Mesenchymal stem cell (in vitro differentiated cells and primary cell): ENCODE results near the gene OR51A2. TPM values are rescaled to one million over a fixed set of nuclear protein-coding genes. Genes with fewer than 3 reads are reported as not detected.
"Not testable (repeated sequence)": the region's sequence is repeated elsewhere in the genome, so short reads cannot be mapped to it uniquely, and the experiment has no call there.

Experiments
- DNase-seq: peaks from one replicate; pipeline ENCODE4 v3.0.0-alpha.2; 2013
- H2AFZ ChIP-seq: one replicate; pipeline ENCODE4 v1.6.1; 2013; ENCODE audit warnings: low read depth, mild to moderate bottlenecking, control low read depth, inconsistent platforms, low read length, moderate library complexity
- H2AK5ac ChIP-seq: 2 replicates; pipeline ENCODE4 v1.6.1; 2013; ENCODE audit warnings: low read length, moderate library complexity, mild to moderate bottlenecking, inconsistent platforms; ENCODE audit not compliant: severe bottlenecking
- H2BK120ac ChIP-seq: one replicate; pipeline ENCODE4 v1.6.1; 2013; ENCODE audit warnings: low read depth, mild to moderate bottlenecking, inconsistent platforms, low read length, moderate library complexity
- H2BK12ac ChIP-seq, 2 experiments: one replicate each; pipeline ENCODE4 v1.6.1; 2013; ENCODE audit warnings: inconsistent platforms in 2 of 2, low read length in 2 of 2, mild to moderate bottlenecking in 2 of 2, moderate library complexity in 2 of 2, control low read depth in 1 of 2
- H2BK15ac ChIP-seq: one replicate; pipeline ENCODE4 v1.6.1; 2013; ENCODE audit warnings: mild to moderate bottlenecking, low read depth, inconsistent platforms; ENCODE audit not compliant: poor library complexity, severe bottlenecking
- H2BK5ac ChIP-seq: 2 replicates; pipeline ENCODE4 v1.6.1; 2013; ENCODE audit warnings: low read depth, mild to moderate bottlenecking, low read length, control low read depth, inconsistent platforms; ENCODE audit not compliant: poor library complexity, severe bottlenecking
- H3K14ac ChIP-seq, 2 experiments: one replicate each; pipeline ENCODE4 v1.6.1; 2013; ENCODE audit warnings: inconsistent platforms in 2 of 2, low read length in 2 of 2, control low read depth in 1 of 2, mild to moderate bottlenecking in 1 of 2, moderate library complexity in 1 of 2
- H3K18ac ChIP-seq, 2 experiments: one replicate each; pipeline ENCODE4 v1.6.1; 2013; ENCODE audit warnings: inconsistent platforms in 2 of 2, low read length in 2 of 2, control low read depth in 1 of 2, low read depth in 1 of 2, mild to moderate bottlenecking in 1 of 2
- H3K23ac ChIP-seq, 2 experiments: one replicate each; pipeline ENCODE4 v1.6.1; 2013; ENCODE audit warnings: inconsistent platforms in 2 of 2, low read length in 2 of 2, mild to moderate bottlenecking in 2 of 2, moderate library complexity in 2 of 2, control low read depth in 1 of 2
- H3K27ac ChIP-seq: 2 replicates; pipeline ENCODE4 v1.5.1; 2013; ENCODE audit warnings: mild to moderate bottlenecking, moderate library complexity, low read length, control low read depth, inconsistent platforms; ENCODE audit not compliant: poor library complexity, severe bottlenecking
- H3K27me3 ChIP-seq, 2 experiments: 2 replicates each; pipeline versions ENCODE4 v1.6.1 to v1.7.0; 2013; ENCODE audit warnings: low read length in 2 of 2, mild to moderate bottlenecking in 2 of 2, moderate library complexity in 2 of 2, control low read depth in 1 of 2, inconsistent platforms in 1 of 2; ENCODE audit not compliant: control insufficient read depth in 1 of 2, insufficient read depth in 1 of 2
- H3K36me3 ChIP-seq, 2 experiments: 2 replicates each; pipeline versions ENCODE4 v1.6.1 to v1.7.0; 2013; ENCODE audit warnings: low read length in 2 of 2, control low read depth in 1 of 2, inconsistent platforms in 1 of 2, low read depth in 1 of 2, mild to moderate bottlenecking in 1 of 2; ENCODE audit not compliant: insufficient read depth in 2 of 2, control insufficient read depth in 1 of 2
- H3K4ac ChIP-seq, 2 experiments: one replicate each; pipeline ENCODE4 v1.6.1; 2013; ENCODE audit warnings: inconsistent platforms in 2 of 2, low read length in 2 of 2, mild to moderate bottlenecking in 2 of 2, moderate library complexity in 2 of 2, control low read depth in 1 of 2, low read depth in 1 of 2
- H3K4me1 ChIP-seq: 2 replicates; pipeline ENCODE4 v1.6.1; 2013; ENCODE audit warnings: low read depth, low read length, control low read depth; ENCODE audit not compliant: control insufficient read depth, insufficient read depth
- H3K4me2 ChIP-seq: 2 replicates; pipeline ENCODE4 v1.6.1; 2013; ENCODE audit warnings: low read length, mild to moderate bottlenecking, inconsistent platforms; ENCODE audit not compliant: poor library complexity, severe bottlenecking
- H3K4me3 ChIP-seq, 2 experiments: 2 replicates each; pipeline versions ENCODE4 v1.5.1 to v1.7.0; 2013; ENCODE audit warnings: low read length in 2 of 2, mild to moderate bottlenecking in 2 of 2, control low read depth in 1 of 2, low read depth in 1 of 2; ENCODE audit not compliant: insufficient read depth in 1 of 2
- H3K79me1 ChIP-seq: replicated peaks from 2 replicates; pipeline ENCODE4 v1.6.1; 2013; ENCODE audit warnings: mild to moderate bottlenecking, control low read depth, low read length, inconsistent platforms; ENCODE audit not compliant: poor library complexity, severe bottlenecking
- H3K9ac ChIP-seq: 2 replicates; pipeline ENCODE4 v1.7.0; 2013; ENCODE audit warnings: mild to moderate bottlenecking, low read length, moderate library complexity
- H3K9me3 ChIP-seq: 2 replicates; pipeline ENCODE4 v1.7.0; 2013; ENCODE audit warnings: mild to moderate bottlenecking, low read length; ENCODE audit not compliant: control insufficient read depth
- H4K8ac ChIP-seq: one replicate; pipeline ENCODE4 v1.6.1; 2013; ENCODE audit warnings: inconsistent platforms, mild to moderate bottlenecking, low read length, moderate library complexity
- H4K91ac ChIP-seq: one replicate; pipeline ENCODE4 v1.6.1; 2013; ENCODE audit warnings: mild to moderate bottlenecking, low read length, inconsistent platforms
- WGBS: methylation state at CpG from one replicate; pipeline ENCODE4 v1.1.7; 2013; ENCODE audit warnings: mixed read lengths; 5-methylcytosine and 5-hydroxymethylcytosine counted together
- polyA plus RNA-seq, 2 experiments: library from polyadenylated mRNA; stranded (reverse); fragments of 200-250 nt; gene quantifications; one replicate each; pipeline ENCODE4 v1.2.3, GENCODE V29; 2013

OR51A2 gene
- not detected for polyA plus RNA-seq (2013, experiment 1 of 2)
- not detected for polyA plus RNA-seq (2013, experiment 2 of 2)

GRCh38 chr11:4955613-4956012, at the start of gene OR51A2:
TSS of gene OR51A2 (minus strand) at chr11:4955713. CDS start at chr11:4955713, 0 bp downstream.
- not testable (repeated sequence) for H4K8ac ChIP-seq, H3K9me3 ChIP-seq, H3K27me3 ChIP-seq, H2AFZ ChIP-seq, H3K23ac ChIP-seq, H3K27ac ChIP-seq, H3K4me3 ChIP-seq, H2BK120ac ChIP-seq, H3K36me3 ChIP-seq, H2BK12ac ChIP-seq, H3K4me1 ChIP-seq, H3K18ac ChIP-seq, H2BK15ac ChIP-seq, H3K4me2 ChIP-seq, H3K9ac ChIP-seq, DNase-seq, H2BK5ac ChIP-seq, H3K79me1 ChIP-seq, H3K14ac ChIP-seq, H3K4ac ChIP-seq, H4K91ac ChIP-seq, H2AK5ac ChIP-seq
- WGBS: 65% methylated on average over 2 of the region's 2 CpGs

GRCh38 chr11:5004424-5005274, 49.1 kb upstream of the OR51A2 start:
- Histone ChIP-seq H3K18ac (no peak overlapping the region), H2BK15ac (no peak overlapping the region), H3K4me2 (no peak overlapping the region), H2BK5ac (no peak overlapping the region), H3K4ac (no peak overlapping the region), H3K23ac (no peak overlapping the region), H2BK12ac (no peak overlapping the region), H4K91ac (no peak overlapping the region), H3K9me3 (no peaks in the 10 kb centered on the region), H3K4me3 (no peak overlapping the region), H3K79me1 (no peaks in the 10 kb centered on the region), H3K14ac (no peak overlapping the region), H3K4me1 (no peaks in the 10 kb centered on the region), H2AFZ (no peak overlapping the region), H4K8ac (no peak overlapping the region), H3K9ac (no peak overlapping the region), H2AK5ac (no peak overlapping the region), H3K27me3 (peaks cover 3 to 21% of the 10 kb centered on the region in 2 experiments), H3K27ac (no peak overlapping the region), H2BK120ac (no peak overlapping the region), H3K36me3 (no peaks in the 10 kb centered on the region)
- WGBS: 60% methylated on average over 4 of the region's 6 CpGs
- DNase-seq: peak; percentile 54

- WGBS: no CpG with 5 or more reads among the region's 2 CpGs
- no peak within 1 kb of the TSS for H3K27ac ChIP-seq
- no peak within 1 kb of the TSS for H3K9ac ChIP-seq
- no peak for DNase-seq
- no peaks in the 10 kb centered on the region for H3K36me3 ChIP-seq
- no peak within 1 kb of the TSS for H4K8ac ChIP-seq
- no peak within 1 kb of the TSS for H2BK5ac ChIP-seq
- H3K4me3 ChIP-seq: no peak within 1 kb of the TSS
- H3K27me3 ChIP-seq: no peaks in the 10 kb centered on the region
- H3K4me2 ChIP-seq: no peak within 1 kb of the TSS
- no peak within 1 kb of the TSS for H2BK120ac ChIP-seq
- H3K4ac ChIP-seq: no peak within 1 kb of the TSS
- no peaks in the 10 kb centered on the region for H3K9me3 ChIP-seq
- no peak within 1 kb of the TSS for H3K14ac ChIP-seq
- no peaks in the 10 kb centered on the region for H3K79me1 ChIP-seq
- no peak within 1 kb of the TSS for H2AK5ac ChIP-seq
- no peak within 1 kb of the TSS for H4K91ac ChIP-seq
- no peak within 1 kb of the TSS for H2BK12ac ChIP-seq
- H2AFZ ChIP-seq: no peak within 1 kb of the TSS
- H3K23ac ChIP-seq: no peak within 1 kb of the TSS
- no peaks in the 10 kb centered on the region for H3K4me1 ChIP-seq
- no peak within 1 kb of the TSS for H2BK15ac ChIP-seq
- H3K18ac ChIP-seq: no peak within 1 kb of the TSS
These were observed 39.0 kb upstream of the OR51A2 start, which contains the start of gene OR51L1 for GRCh38 chr11:4994551-4994950. TSS of gene OR51L1 (plus strand) at chr11:4994851. CDS start at chr11:4998983, 4,132 bp downstream.

- H2BK120ac ChIP-seq: no peak overlapping the region
- H3K4me3 ChIP-seq: no peak overlapping the region
- H3K36me3 ChIP-seq: no peaks in the 10 kb centered on the region
- DNase-seq: no peak
- H3K9ac ChIP-seq: no peak overlapping the region
- no peak overlapping the region for H2AFZ ChIP-seq
- no peaks in the 10 kb centered on the region for H3K4me1 ChIP-seq
- no peak overlapping the region for H3K27ac ChIP-seq
- no peaks in the 10 kb centered on the region for H3K79me1 ChIP-seq
- H3K4ac ChIP-seq: no peak overlapping the region
- H3K14ac ChIP-seq: no peak overlapping the region
- no peak overlapping the region for H3K4me2 ChIP-seq
- WGBS: 64% methylated on average over 1 of the region's 1 CpG
- H3K9me3 ChIP-seq: no peaks in the 10 kb centered on the region
- H2AK5ac ChIP-seq: no peak overlapping the region
- H2BK15ac ChIP-seq: no peak overlapping the region
- H4K8ac ChIP-seq: no peak overlapping the region
- no peaks in the 10 kb centered on the region for H3K27me3 ChIP-seq
- no peak overlapping the region for H4K91ac ChIP-seq
- no peak overlapping the region for H3K18ac ChIP-seq
- no peak overlapping the region for H2BK5ac ChIP-seq
- no peak overlapping the region for H3K23ac ChIP-seq
- H2BK12ac ChIP-seq: no peak overlapping the region
These were observed 35.5 kb upstream of the OR51A2 start for GRCh38 chr11:4991060-4991459.
